Calu3 (cell line): ENCODE results near the gene PDHX. TPM values are rescaled to one million over a fixed set of nuclear protein-coding genes. Genes with fewer than 3 reads are reported as not detected.

Experiments used
- BruUV-seq: library from RNA; stranded (reverse); fragments of 400-500 nt; replicated peaks from 2 replicates; lab custom pipeline; 2021; lab: Mats Ljungman, UMichigan
- CTCF ChIA-PET: fragments of 300-600 bp; sonication (Branson Sonifier 250); formaldehyde crosslinking; loops from one replicate; lab custom pipeline; 2022; ENCODE audit warnings: antibody characterized with exemption; lab: Charles Lee
- DNase-seq: peaks from one replicate; pipeline ENCODE4 v3.0.0; 2022
- H3K27ac Mint-ChIP-seq: one replicate; pipeline ENCODE4 v1.8.0; 2022; ENCODE audit warnings: mixed read lengths; ENCODE audit not compliant: unreplicated experiment
- H3K27me3 Mint-ChIP-seq: one replicate; pipeline ENCODE4 v1.8.0; 2022; ENCODE audit warnings: mixed read lengths; ENCODE audit not compliant: unreplicated experiment
- H3K36me3 Mint-ChIP-seq: one replicate; pipeline ENCODE4 v1.8.0; 2022; ENCODE audit warnings: mild to moderate bottlenecking, moderate library complexity, mixed read lengths; ENCODE audit not compliant: insufficient read depth, unreplicated experiment
- H3K4me1 Mint-ChIP-seq: one replicate; pipeline ENCODE4 v1.8.0; 2022; ENCODE audit warnings: mild to moderate bottlenecking, low read depth, mixed read lengths; ENCODE audit not compliant: unreplicated experiment
- H3K4me3 Mint-ChIP-seq: one replicate; pipeline ENCODE4 v1.8.0; 2022; ENCODE audit warnings: mild to moderate bottlenecking, low read depth, moderate library complexity, mixed read lengths; ENCODE audit not compliant: unreplicated experiment
- H3K9me3 Mint-ChIP-seq: one replicate; pipeline ENCODE4 v1.8.0; 2022; ENCODE audit warnings: low read depth, mixed read lengths; ENCODE audit not compliant: unreplicated experiment
- CTCF ChIP-seq: fragments of 200-600 bp; IDR thresholded peaks from one replicate; pipeline ENCODE4 v1.8.0; 2022; ENCODE audit warnings: antibody characterized with exemption; ENCODE audit not compliant: unreplicated experiment
- intact Hi-C: fragments of 100-400 bp; cut with micrococcal nuclease; formaldehyde crosslinking; loops from one replicate; pipeline ENCODE4 v1.10.0; 2022; ENCODE audit not compliant: unreplicated experiment
- total RNA-seq: library from RNA; stranded (reverse); gene quantifications from 2 replicates; pipeline ENCODE4 v1.2.3, GENCODE V29; 2022

The PDHX gene
- total RNA-seq, 1 experiment from 2014 or later, result 47.6 TPM

DNA sequence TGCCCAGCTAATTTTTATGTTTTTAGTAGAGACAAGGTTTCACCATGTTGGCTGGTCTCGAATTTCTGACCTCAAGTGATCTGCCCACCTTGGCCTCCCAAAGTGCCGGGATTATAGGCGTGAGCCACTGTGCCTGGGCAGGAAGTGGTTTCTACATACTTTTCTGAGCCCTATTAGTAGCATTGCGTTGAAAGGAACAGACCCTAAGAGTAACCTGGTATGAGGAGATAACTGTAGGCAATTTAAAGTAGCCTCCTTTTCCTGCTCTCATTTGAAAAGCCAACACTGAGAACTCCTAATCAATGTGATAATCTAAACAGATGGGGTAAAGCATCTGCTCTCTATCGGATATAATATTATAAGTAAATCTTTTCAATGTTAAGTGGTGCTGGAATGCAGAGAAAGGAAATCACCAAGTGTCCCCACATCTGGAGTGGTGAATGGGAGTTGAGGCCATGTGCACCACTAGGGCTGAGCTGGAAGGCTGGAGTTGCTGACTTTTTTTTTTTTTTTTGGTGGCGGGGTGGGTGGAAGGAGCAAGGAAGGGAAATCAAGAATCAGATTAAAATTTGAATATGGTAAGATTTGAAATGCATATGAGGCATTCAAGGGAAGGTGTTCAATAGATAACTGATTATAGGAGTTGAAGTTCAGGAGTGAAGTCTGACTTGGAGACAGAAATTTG lies 20.7 kb downstream of the PDHX start:
- no TSS peak for BruUV-seq
- intact Hi-C loops, result no loop called here
- CTCF ChIA-PET, result no interaction called here
- no peaks in the 10 kb centered on the region for H3K27me3 Mint-ChIP-seq
- no peaks in the 10 kb centered on the region for H3K4me1 Mint-ChIP-seq
- H3K9me3 Mint-ChIP-seq, result no peaks in the 10 kb centered on the region
- DNase-seq, result no peak
- TF ChIP-seq CTCF, result no peak
- no peak overlapping the region for H3K27ac Mint-ChIP-seq
- peaks cover 5% of the 10 kb centered on the region for H3K36me3 Mint-ChIP-seq
- H3K4me3 Mint-ChIP-seq, result no peak overlapping the region

DNA sequence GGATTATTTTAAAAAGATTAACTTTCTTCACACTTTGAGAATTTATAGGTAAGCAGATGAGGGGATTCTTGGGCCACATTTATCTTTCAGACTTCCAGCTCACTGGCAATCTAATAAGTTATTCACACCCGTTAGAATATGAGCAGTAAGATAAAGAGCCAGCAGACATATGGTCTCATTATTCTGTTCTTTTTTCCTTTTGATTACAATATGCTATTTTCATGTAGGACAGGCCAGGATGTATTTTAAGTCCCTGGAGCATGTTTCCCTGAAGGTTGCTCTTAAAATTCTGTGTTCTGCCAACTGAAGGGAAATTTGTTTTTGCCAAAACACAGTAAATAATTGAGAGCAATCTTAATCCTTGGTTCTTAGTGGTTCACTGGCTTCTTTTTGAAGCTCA lies 22.2 kb downstream of the PDHX start:
- CTCF ChIA-PET, result no interaction called here
- no peak overlapping the region for H3K27ac Mint-ChIP-seq
- H3K4me3 Mint-ChIP-seq, result no peak overlapping the region
- no TSS peak for BruUV-seq
- no peaks in the 10 kb centered on the region for H3K9me3 Mint-ChIP-seq
- no peaks in the 10 kb centered on the region for H3K36me3 Mint-ChIP-seq
- no peaks in the 10 kb centered on the region for H3K27me3 Mint-ChIP-seq
- no peak for DNase-seq
- TF ChIP-seq CTCF, result no peak
- intact Hi-C loops, result no loop called here
- no peaks in the 10 kb centered on the region for H3K4me1 Mint-ChIP-seq

DNA sequence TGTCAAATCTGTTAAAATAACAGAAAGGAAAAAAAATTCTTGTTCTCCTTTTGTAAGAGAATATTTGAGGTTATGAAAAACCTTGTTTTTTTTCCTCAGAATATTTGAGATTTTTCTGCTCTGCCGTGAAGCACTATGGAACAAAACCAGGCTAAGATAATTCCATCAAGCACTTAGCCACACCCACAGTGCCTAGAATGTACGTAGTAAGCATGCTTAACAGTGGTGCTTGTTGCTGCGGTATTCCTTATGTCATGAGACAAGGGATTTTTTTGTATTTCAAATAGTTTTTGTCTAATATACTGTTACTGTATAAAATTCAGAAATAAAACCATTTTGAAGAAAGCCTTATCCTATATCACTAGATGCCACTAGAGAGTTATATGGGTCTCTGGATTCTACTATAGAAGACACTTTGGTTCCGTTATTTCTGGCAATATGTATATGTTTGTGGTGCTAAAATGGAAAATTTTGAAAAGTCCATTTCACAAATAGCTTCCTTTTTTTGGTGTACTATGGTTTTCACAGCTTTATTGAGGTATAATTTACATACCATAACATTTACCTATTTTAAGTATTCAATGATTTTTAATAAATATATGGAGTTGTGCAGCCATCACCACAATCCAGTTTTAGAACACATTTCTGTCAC lies 23.7 kb downstream of the PDHX start:
- no peak for TF ChIP-seq CTCF
- H3K9me3 Mint-ChIP-seq, result no peaks in the 10 kb centered on the region
- H3K36me3 Mint-ChIP-seq, result no peaks in the 10 kb centered on the region
- CTCF ChIA-PET, result no interaction called here
- no peak overlapping the region for H3K4me3 Mint-ChIP-seq
- H3K27me3 Mint-ChIP-seq, result no peaks in the 10 kb centered on the region
- BruUV-seq, result no TSS peak
- no peak overlapping the region for H3K27ac Mint-ChIP-seq
- no peaks in the 10 kb centered on the region for H3K4me1 Mint-ChIP-seq
- intact Hi-C loops, result no loop called here
- no peak for DNase-seq

DNA sequence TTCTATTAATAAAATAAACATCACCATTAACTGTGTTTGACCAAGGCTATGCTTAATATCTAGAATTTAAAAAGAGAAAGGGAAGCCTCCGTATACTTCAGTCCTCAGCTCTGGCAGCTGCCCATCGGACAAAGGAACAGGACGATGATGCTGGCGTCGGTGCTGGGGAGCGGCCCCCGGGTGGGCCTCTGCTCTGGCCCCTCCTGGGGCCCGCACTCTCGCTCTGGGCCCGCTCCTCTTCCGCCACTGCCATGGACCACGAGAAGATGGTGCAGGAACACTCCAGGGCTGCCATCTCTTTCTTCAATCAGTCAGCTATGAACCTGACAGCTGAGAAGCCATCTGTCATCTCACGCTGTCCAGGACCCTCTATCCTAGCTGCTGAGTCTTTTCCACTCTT lies 25.3 kb downstream of the PDHX start:
- no peaks in the 10 kb centered on the region for H3K4me1 Mint-ChIP-seq
- H3K27me3 Mint-ChIP-seq, result no peaks in the 10 kb centered on the region
- CTCF ChIA-PET, result no interaction called here
- no peak overlapping the region for H3K27ac Mint-ChIP-seq
- TF ChIP-seq CTCF, result no peak
- no peaks in the 10 kb centered on the region for H3K36me3 Mint-ChIP-seq
- H3K9me3 Mint-ChIP-seq, result no peaks in the 10 kb centered on the region
- H3K4me3 Mint-ChIP-seq, result no peak overlapping the region
- BruUV-seq, result no TSS peak
- intact Hi-C loops, result no loop called here
- no peak for DNase-seq
